ENCODE data around the gene CCDC12. TPM values are rescaled to one million over a fixed set of nuclear protein-coding genes. Genes with fewer than 3 reads are reported as not detected.

CCDC12 gene
- total RNA-seq, 2 donors from 2014 or later: 46.7 to 47.8 TPM

DNA sequence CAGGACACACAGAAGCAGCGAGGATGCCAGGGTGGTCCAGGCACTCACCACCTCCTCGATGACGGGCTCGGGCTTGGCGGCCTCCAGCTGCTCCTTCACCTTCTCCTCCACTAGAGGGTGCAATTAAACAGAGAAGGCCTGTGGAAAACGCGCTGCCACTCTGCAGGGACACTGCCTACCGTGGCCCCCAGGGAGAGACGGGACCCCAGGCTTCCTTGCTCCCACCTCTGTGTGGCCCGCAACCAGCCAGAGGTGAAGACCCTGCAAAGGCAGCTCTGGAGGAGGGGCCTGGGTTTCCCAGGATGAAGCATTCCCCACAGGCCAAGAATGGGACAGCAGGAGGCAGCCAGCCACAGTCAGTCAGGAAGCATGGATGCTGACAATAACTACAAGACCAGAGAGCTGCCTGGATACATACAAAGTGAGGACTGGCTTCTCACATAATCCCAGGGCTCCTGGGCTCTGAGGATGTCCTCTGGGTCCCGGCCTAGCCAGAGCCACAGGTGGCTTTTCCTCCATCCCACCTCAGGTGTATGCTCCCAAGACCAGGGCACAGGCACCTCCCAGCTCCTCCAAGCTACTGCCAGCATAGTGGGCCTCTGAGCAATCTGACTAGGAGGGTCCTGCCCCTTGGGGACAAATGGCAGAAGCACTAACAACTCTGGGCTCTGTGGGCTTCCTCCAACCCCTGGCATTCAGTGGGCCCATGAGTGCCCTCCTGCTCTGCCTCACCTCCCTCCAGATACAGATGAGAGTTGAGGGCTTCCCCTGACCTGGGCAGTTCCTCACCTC, 52.8 kb downstream of the CCDC12 start:
- peak; percentile 89 for DNase-seq
- H3K4me3 Mint-ChIP-seq: no peak overlapping the region
- peaks cover 2% of the 10 kb centered on the region for H3K9me3 Mint-ChIP-seq
- Histone ChIP-seq H3K27ac (ENCODE audit: low read depth, low read length) (no peak overlapping the region), H3K27me3 (ENCODE audit: control insufficient read depth, insufficient read depth, low read length, poor library complexity, severe bottlenecking) (no peaks in the 10 kb centered on the region), H3K4me3 (ENCODE audit: low read length) (no peak overlapping the region), H3K9ac (ENCODE audit: extremely low read depth, low read length, poor library complexity, severe bottlenecking) (no peak overlapping the region), H3K4me1 (ENCODE audit: control insufficient read depth, insufficient read depth, low read length) (no peaks in the 10 kb centered on the region), H3K9me3 (ENCODE audit: control insufficient read depth, low read length) (peaks cover 5% of the 10 kb centered on the region), H3K36me3 (ENCODE audit: control insufficient read depth, insufficient read depth, low read length) (peaks cover 79% of the 10 kb centered on the region)
- H3K27me3 Mint-ChIP-seq (ENCODE audit: insufficient read depth): no peaks in the 10 kb centered on the region
- 72 to 90% methylated on average over 2 to 11 of the region's 11 CpGs for WGBS, 2 experiments (ENCODE audit: insufficient coverage in 1 of 2, insufficient read length in 1 of 2)
- no peaks in the 10 kb centered on the region for H3K4me1 Mint-ChIP-seq
- H3K27ac Mint-ChIP-seq: peak overlapping the region; percentile 55
- peaks cover 57% of the 10 kb centered on the region for H3K36me3 Mint-ChIP-seq (ENCODE audit: low read depth)
- TF ChIP-seq, protein P1, sequence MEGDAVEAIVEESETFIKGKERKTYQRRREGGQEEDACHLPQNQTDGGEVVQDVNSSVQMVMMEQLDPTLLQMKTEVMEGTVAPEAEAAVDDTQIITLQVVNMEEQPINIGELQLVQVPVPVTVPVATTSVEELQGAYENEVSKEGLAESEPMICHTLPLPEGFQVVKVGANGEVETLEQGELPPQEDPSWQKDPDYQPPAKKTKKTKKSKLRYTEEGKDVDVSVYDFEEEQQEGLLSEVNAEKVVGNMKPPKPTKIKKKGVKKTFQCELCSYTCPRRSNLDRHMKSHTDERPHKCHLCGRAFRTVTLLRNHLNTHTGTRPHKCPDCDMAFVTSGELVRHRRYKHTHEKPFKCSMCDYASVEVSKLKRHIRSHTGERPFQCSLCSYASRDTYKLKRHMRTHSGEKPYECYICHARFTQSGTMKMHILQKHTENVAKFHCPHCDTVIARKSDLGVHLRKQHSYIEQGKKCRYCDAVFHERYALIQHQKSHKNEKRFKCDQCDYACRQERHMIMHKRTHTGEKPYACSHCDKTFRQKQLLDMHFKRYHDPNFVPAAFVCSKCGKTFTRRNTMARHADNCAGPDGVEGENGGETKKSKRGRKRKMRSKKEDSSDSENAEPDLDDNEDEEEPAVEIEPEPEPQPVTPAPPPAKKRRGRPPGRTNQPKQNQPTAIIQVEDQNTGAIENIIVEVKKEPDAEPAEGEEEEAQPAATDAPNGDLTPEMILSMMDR (conservative IDR thresholded peaks at IDR 0.05): peak; percentile 97

DNA sequence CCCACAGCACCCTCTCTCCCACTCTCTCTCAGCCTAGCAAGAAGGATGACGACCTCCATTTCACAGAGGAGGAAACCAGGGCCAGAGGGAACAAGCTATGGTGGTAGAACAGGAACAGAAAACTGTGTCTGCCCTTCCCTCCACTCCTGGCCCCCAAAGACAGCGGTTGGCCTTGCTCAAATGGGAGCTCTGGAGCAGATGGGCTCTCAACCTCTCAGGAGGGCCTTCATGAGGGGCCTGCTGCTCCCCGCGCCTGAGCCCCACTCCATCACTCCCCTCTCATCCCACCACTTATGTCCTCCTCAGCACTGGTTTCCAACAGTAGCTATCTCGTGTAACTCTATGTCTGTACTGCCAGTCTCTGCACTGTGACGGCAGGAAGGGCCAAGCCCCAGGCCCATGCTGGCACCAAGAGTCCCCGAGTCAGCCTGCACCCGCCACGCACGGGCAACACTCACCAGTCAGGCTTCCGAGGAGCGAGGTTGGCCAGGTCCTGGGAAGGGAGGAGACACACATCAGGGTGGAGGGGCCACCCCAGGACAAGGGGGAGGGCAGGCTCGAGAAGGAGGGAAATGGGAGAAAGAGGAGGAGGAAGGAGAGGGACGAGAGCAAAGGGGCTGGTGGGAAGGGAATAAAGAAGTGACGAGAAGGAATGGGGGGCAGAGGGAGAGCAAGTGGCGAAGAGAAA, 53.5 kb downstream of the CCDC12 start:
- Histone ChIP-seq H3K9me3 (ENCODE audit: control insufficient read depth, low read length) (peaks cover 13% of the 10 kb centered on the region), H3K27ac (ENCODE audit: low read depth, low read length) (no peak overlapping the region), H3K4me3 (ENCODE audit: low read length) (no peak overlapping the region), H3K9ac (ENCODE audit: extremely low read depth, low read length, poor library complexity, severe bottlenecking) (no peak overlapping the region), H3K4me1 (ENCODE audit: control insufficient read depth, insufficient read depth, low read length) (no peaks in the 10 kb centered on the region), H3K27me3 (ENCODE audit: control insufficient read depth, insufficient read depth, low read length, poor library complexity, severe bottlenecking) (no peaks in the 10 kb centered on the region), H3K36me3 (ENCODE audit: control insufficient read depth, insufficient read depth, low read length) (peaks cover 80% of the 10 kb centered on the region)
- H3K27me3 Mint-ChIP-seq (ENCODE audit: insufficient read depth): no peaks in the 10 kb centered on the region
- H3K36me3 Mint-ChIP-seq (ENCODE audit: low read depth): peaks cover 58% of the 10 kb centered on the region
- TF ChIP-seq, protein P1 (conservative IDR thresholded peaks at IDR 0.05): no peak
- no peak for DNase-seq
- no peak overlapping the region for H3K4me3 Mint-ChIP-seq
- H3K27ac Mint-ChIP-seq: peak overlapping the region; percentile 55
- H3K4me1 Mint-ChIP-seq: no peaks in the 10 kb centered on the region
- peaks cover 9% of the 10 kb centered on the region for H3K9me3 Mint-ChIP-seq
- 92 to 93% methylated on average over 11 to 16 of the region's 16 CpGs for WGBS, 2 experiments (ENCODE audit: insufficient coverage in 1 of 2, insufficient read length in 1 of 2)

DNA sequence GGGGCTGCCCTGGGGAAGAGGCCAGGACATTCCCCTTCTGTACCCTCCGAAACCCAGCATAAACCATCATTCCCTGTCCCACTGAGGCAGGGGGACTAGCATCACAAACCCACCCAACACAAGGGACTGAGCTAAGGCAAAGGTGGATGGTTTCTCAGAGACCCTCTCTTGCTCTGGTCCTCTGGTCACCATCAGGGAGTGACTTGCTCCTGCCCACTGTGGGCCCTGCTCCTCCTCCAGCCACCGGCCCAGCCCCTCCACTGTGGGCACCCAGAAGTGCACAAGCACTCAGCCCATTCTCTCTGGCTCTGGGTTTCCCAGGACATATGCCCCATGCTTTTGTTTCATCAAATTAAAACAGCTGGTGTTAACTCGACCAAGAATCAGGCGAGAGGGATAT, 54.1 kb downstream of the CCDC12 start:
- TF ChIP-seq, protein P1 (conservative IDR thresholded peaks at IDR 0.05): no peak
- H3K36me3 ChIP-seq (ENCODE audit: control insufficient read depth, insufficient read depth, low read length): peaks cover 84% of the 10 kb centered on the region
- H3K9ac ChIP-seq (ENCODE audit: extremely low read depth, low read length, poor library complexity, severe bottlenecking): no peak overlapping the region
- no peaks in the 10 kb centered on the region for H3K4me1 Mint-ChIP-seq
- H3K9me3 ChIP-seq (ENCODE audit: control insufficient read depth, low read length): peaks cover 19% of the 10 kb centered on the region
- peaks cover 64% of the 10 kb centered on the region for H3K36me3 Mint-ChIP-seq (ENCODE audit: low read depth)
- H3K4me3 ChIP-seq (ENCODE audit: low read length): no peak overlapping the region
- no peaks in the 10 kb centered on the region for H3K27me3 ChIP-seq (ENCODE audit: control insufficient read depth, insufficient read depth, low read length, poor library complexity, severe bottlenecking)
- no peak overlapping the region for H3K27ac Mint-ChIP-seq
- H3K27me3 Mint-ChIP-seq (ENCODE audit: insufficient read depth): no peaks in the 10 kb centered on the region
- no peak for DNase-seq
- 71 to 90% methylated on average over 1 to 4 of the region's 4 CpGs for WGBS, 2 experiments (ENCODE audit: insufficient coverage in 1 of 2, insufficient read length in 1 of 2)
- H3K4me1 ChIP-seq (ENCODE audit: control insufficient read depth, insufficient read depth, low read length): no peaks in the 10 kb centered on the region
- no peak overlapping the region for H3K4me3 Mint-ChIP-seq
- peaks cover 13% of the 10 kb centered on the region for H3K9me3 Mint-ChIP-seq
- no peak overlapping the region for H3K27ac ChIP-seq (ENCODE audit: low read depth, low read length)
